Ishikawa (cell line): ENCODE results near the gene RGMA.

Experiments
- EP300 ChIP-seq: IDR thresholded peaks from 2 replicates; pipeline ENCODE4 v1.6.1; 2012; ENCODE audit warnings: borderline replicate concordance
- NFIC ChIP-seq: IDR thresholded peaks from 2 replicates; pipeline ENCODE4 v1.6.1; 2012
- TF ChIP-seq, protein P1 (sequence below): IDR thresholded peaks from 2 replicates; pipeline ENCODE4 v1.6.1; 2012

DNA sequence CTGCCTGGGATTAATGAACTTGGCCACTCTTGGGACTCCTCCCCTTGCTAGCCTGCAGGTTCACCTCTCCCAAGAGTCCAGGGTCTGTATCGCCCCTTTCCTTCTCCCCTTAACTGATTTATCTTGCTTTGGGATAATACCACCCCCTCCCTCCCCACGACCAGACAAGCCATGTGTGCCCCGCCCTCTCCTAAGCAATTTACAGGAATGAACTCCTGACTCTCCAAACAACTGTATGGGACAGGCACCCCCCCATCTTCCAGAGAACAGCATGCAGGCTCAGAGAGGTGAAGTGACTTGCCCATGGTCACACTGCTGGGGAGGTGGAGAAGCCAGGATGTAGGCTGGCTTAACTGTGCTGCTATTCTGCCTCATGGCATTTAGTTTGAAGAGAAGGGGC, 46.8 kb downstream of the RGMA start:
- TF ChIP-seq NFIC (no peak), EP300 (no peak)
- TF ChIP-seq, protein P1, sequence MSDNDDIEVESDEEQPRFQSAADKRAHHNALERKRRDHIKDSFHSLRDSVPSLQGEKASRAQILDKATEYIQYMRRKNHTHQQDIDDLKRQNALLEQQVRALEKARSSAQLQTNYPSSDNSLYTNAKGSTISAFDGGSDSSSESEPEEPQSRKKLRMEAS, result no peak
